PC-9 (cell line): ENCODE data around the gene PLXNA3. TPM values are rescaled to one million over a fixed set of nuclear protein-coding genes. Genes with fewer than 3 reads are reported as not detected.

Experiments used
- microRNA-seq: library from miRNA; unstranded; fragments of <30 nt; microRNA quantifications from one replicate; pipeline ENCODE4 v1.2.0, GENCODE V29; 2021; ENCODE audit warnings: borderline number of aligned reads, borderline replicate concordance
- total RNA-seq: library from RNA; stranded (reverse); gene quantifications from 2 replicates; pipeline ENCODE4 v1.2.3, GENCODE V29; 2021

Gene PLXNA3
- total RNA-seq, 1 experiment from 2014 or later, result 124 TPM

Small RNA genes lying within 50 kb of the gene (microRNA-seq; reads per million reads assigned to microRNA genes)
- gene MIR6858, result 5.4 reads per million

Other genes starting within 250 kb of the PLXNA3 start
- not detected in 2 replicates for gene OPN1MW2, start 238.5 kb upstream of the PLXNA3 start, total RNA-seq
- not detected in 2 replicates for gene OPN1MW3, start 200.7 kb upstream of the PLXNA3 start, total RNA-seq
- gene TEX28, start 163.2 kb upstream of the PLXNA3 start, total RNA-seq, result not detected in 2 replicates
- not detected in 2 replicates for gene TKTL1, start 162.5 kb upstream of the PLXNA3 start, total RNA-seq
- 1,841 and 2,308 TPM in 2 replicates for gene FLNA, start 83.6 kb upstream of the PLXNA3 start, total RNA-seq
- 132 and 164 TPM in 2 replicates for gene EMD, start 79.0 kb upstream of the PLXNA3 start, total RNA-seq
- gene RPL10, start 59.9 kb upstream of the PLXNA3 start, total RNA-seq, result 3,447 and 3,685 TPM in 2 replicates
- gene DNASE1L1, start 49.0 kb upstream of the PLXNA3 start, total RNA-seq, result 25.9 and 28.3 TPM in 2 replicates
- gene TAFAZZIN, start 46.7 kb upstream of the PLXNA3 start, total RNA-seq, result 95.8 and 134 TPM in 2 replicates
- 112 and 119 TPM in 2 replicates for gene ATP6AP1, start 29.6 kb upstream of the PLXNA3 start, total RNA-seq
- gene GDI1, start 21.1 kb upstream of the PLXNA3 start, total RNA-seq, result 116 and 123 TPM in 2 replicates
- gene FAM50A, start 14.1 kb upstream of the PLXNA3 start, total RNA-seq, result 82.1 and 89.4 TPM in 2 replicates
- gene LAGE3, start 21.0 kb downstream of the PLXNA3 start, total RNA-seq, result 63.9 and 82.5 TPM in 2 replicates
- gene UBL4A, start 28.3 kb downstream of the PLXNA3 start, total RNA-seq, result 80.7 and 81.6 TPM in 2 replicates
- gene SLC10A3, start 32.3 kb downstream of the PLXNA3 start, total RNA-seq, result 38.3 and 54.9 TPM in 2 replicates
- 60.3 and 69.3 TPM in 2 replicates for gene FAM3A, start 58.0 kb downstream of the PLXNA3 start, total RNA-seq
- gene G6PD, start 88.6 kb downstream of the PLXNA3 start, total RNA-seq, result 987 and 1,283 TPM in 2 replicates
- gene IKBKG, start 89.3 kb downstream of the PLXNA3 start, total RNA-seq, result 68.3 and 69.4 TPM in 2 replicates
- gene CTAG1A, start 126.9 kb downstream of the PLXNA3 start, total RNA-seq, result not detected in 2 replicates
- not detected in 2 replicates for gene CTAG1B, start 161.0 kb downstream of the PLXNA3 start, total RNA-seq
- gene CTAG2, start 195.3 kb downstream of the PLXNA3 start, total RNA-seq, result not detected in 2 replicates